GM21423 (cell line): ENCODE measurements around the gene SLC4A5.
A peak's percentile ranks its signal among the peaks of the same experiment; 100 is the strongest.

Experiments
- ATAC-seq: cut with Tn5 transposase; IDR thresholded peaks from one replicate; pipeline ENCODE4 v1.9.1; 2021; ENCODE audit warnings: mild to moderate bottlenecking, moderate library complexity; ENCODE audit not compliant: unreplicated experiment

The SLC4A5 gene

GRCh38 chr2:74343316-74343715 lies at the start of gene SLC4A5:
Gene SLC4A5, minus strand, starts transcription at chr2:74343416. Its CDS starts 28,393 bp downstream, at chr2:74315023.
- ATAC-seq: no peak

- no peak for ATAC-seq
These were observed 49.2 kb upstream of the SLC4A5 start for GRCh38 chr2:74392449-74392743.

GRCh38 chr2:74391580-74392448 lies 48.6 kb upstream of the SLC4A5 start:
- ATAC-seq: peak; percentile 66

GRCh38 chr2:74391209-74391579 lies 48.0 kb upstream of the SLC4A5 start:
- peak; percentile 13 for ATAC-seq

DNA sequence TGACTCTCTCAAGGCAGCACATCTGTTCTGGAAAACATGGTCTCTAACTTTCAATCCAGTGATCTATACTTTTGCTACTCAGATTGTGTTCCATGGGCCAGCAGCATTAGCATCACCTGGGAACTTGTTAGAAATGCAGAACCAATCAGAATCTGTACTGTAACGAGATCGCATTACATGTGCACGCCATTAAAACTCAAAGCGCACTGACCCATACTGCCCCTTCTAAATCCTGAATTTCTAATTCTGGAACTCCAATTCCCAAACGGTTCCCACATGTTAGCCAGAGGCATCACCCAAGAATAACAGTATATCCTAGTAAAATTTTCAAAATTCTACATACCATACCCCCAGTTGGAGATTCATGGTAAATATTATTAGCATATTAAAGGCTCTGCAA lies 47.4 kb upstream of the SLC4A5 start:
- no peak for ATAC-seq

GRCh38 chr2:74387346-74387745 lies 44.1 kb upstream of the SLC4A5 start:
- no peak for ATAC-seq

DNA sequence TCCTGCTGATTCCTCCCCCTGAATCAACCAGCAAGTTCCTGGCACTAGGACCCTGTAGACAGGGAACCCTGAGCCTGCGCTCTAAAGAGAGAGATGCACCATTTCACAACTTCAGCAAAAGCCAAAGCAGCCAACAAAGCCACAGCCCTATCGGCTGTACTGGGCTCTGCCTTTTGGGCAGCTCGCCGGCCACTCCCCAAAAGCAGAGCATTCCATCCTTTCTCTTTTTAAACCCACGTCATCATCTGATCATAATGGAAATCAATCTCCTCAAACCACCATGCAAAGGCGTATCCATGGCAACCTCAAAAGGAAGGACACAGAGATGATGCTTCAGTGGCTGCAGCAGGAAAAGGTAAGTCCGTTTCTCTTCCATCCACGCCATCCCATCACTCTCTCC lies 42.2 kb upstream of the SLC4A5 start:
- no peak for ATAC-seq

DNA sequence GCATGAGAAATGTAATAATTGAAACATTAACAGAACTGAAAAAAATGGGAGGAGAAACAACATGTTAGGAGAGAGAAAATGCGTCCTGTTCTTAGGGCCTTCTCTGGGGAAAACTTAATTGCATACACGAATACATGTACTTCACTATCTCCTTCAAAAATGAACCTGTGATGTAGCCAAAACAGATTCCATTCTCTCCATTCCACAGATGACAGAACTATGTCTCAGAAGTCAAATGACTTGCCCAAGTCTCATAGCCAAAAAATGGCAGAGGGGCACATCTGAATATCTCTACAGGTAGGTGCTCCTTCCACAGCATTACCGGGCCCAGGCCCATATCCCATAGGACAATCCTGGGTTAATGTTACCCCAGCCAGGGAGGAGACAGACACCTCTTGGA lies 40.8 kb upstream of the SLC4A5 start:
- ATAC-seq: no peak

DNA sequence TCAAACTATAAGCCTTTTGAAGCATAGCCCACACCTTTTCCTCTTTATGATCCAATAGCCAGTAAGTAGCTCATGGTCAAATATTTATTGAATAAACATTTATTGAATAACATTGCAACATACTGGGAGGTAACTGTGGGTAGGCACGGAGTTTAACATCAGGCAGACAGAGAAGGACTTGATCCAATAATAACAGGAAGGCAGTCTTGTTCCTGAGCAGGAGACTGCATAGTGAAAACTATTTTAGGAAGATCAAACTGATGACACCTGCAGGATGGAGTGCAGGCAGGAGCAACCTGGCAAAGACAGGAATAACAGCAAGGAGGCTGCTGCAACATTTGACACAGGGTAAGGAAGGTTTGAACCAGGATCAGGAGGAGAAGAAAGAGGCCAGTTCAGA lies 40.0 kb upstream of the SLC4A5 start:
- ATAC-seq: no peak

DNA sequence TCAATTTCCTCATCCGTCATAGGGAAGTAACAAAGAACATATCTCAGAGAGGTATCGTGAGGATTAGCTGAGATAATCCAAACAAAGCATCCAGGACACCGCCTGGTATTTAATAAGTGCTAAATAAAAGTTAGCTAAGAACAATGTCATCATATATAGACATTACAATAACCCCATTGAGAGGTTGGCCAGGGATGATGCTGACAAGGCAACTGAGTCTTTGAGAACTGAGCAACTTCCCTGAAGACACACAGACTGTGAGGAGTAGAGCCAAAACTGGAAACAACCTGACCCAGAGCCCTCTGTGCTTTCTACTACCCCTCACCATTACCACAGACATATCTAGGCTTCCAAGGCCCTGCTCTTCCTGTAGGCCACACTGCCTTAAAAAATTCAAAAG lies 38.5 kb upstream of the SLC4A5 start:
- no peak for ATAC-seq

DNA sequence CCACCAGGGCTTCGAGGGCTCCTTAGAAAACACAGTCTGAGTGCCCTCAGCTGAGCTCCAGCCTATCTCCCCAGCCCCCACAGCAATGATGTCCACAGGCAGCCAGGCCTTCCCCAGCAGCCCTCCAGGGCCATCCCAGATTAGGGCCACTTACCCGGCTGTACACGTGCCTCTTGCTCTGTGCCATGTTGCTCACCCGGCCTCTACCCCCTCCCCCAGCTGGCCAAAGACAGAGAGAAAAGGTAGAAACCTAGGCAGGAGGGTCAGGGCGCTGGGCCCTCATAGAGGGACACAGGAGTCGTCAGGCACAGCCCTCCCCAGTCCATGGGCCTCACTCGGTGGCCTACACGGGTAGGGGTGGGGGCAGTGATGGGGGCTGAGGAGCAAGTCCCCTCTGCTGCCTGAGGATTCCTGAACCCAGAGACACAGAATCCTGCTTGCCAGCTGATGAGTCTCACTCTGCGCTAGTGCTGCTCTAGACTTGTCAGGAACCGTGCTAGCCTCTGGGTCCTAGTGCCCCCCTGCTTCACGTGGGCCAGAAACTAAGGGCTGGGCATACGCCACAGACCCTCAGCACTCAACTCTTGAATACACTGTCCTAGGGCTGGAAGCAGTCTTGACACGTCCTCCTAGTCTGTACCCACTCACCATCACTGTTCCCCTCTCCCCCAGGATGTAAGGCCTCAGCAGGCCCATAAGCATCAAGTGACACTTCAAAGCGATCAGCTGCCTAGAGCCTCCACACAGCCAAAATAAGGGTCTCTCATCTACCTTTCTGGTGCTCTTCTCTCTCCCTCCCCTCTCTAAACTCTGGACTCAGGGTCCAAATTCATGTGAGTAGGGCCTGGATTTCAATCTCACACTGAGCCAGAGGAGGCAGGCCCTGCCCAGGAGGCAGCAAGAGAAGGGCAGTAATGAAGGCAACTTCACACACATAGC lies 36.9 kb upstream of the SLC4A5 start, which contains the start of gene DCTN1:
DCTN1 (minus strand) TSS at position 461 of the 939 bp plus-strand sequence; CDS start at position 187, 274 bp downstream.
- ATAC-seq: no peak

GRCh38 chr2:74378007-74378406 lies 34.8 kb upstream of the SLC4A5 start:
- no peak for ATAC-seq

- no peak for ATAC-seq
These were observed 32.6 kb upstream of the SLC4A5 start for GRCh38 chr2:74375838-74376237.

DNA sequence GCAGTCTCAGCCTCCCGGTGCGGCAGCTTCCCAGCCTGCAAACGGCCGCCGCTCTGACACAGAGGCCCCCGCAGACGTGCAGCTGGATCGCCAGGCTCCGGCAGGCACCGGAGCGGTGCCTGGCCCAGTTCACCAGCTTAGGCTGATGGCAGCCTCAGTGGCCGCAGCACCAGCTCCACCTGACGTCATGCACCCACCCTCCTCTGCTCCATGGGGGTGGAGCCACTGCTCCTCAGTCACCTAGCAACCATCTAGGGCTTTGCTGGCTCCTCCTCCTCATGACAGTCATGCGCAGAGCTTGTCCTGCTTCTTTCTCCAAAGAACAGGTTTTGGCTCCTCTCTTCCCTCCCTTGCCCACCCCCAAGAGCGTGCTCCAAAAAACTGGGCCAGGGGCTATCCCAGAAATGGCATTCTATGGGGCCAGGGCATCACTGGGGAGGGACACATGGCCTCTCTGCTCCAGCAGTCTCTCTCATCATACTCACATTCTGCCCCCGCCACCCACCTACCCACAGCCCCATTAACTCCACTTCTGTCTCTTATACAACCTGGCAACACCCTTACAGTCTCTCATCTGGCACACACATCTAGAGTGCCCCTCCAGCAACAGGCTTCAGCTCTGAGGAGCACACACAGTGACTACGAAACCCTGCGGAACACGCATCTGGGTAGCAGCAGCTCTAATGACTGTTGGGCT lies 31.4 kb upstream of the SLC4A5 start:
- no peak for ATAC-seq

DNA sequence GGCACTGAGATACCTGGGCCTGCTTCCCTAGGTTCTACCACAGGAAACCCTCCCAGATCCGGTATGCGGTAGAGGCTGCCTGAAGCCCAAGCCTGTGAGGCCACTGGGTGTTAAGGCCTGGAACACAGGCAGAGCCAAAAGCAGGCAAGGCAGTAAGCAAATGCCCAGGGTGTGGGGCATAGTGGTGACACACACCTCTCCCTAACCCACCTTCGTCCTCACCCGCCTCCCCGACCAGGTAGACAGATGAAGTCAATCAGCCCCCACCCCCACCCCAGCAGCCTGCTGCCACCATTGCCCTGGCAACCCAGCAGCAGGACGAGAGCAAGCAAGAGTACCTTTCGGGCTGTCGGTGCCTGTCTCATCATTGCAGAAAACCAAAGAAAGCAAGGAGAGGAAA lies 30.8 kb upstream of the SLC4A5 start:
- ATAC-seq: no peak

DNA sequence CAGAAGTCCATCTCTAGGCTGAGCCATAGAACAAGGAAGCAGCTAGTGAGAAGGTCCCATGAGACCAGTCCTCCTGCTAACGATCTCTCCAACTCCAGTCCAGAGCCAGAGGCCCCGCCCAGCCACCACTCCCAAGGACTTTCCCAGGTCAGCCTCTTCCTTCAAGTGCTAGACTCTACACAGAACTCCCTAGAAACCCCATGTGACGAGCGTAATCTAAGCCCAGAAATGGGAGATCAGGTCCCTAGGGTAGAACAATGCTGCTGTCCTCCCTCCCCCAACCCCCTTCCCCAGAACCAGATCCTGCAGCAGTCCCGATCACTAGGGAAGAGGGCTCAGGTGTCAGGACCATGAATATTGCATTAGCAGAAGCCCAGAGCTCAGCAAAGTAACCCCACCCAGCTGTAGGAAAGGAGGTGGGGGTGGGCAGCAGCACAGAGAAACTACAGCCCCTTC lies 30.0 kb upstream of the SLC4A5 start:
- ATAC-seq: no peak

DNA sequence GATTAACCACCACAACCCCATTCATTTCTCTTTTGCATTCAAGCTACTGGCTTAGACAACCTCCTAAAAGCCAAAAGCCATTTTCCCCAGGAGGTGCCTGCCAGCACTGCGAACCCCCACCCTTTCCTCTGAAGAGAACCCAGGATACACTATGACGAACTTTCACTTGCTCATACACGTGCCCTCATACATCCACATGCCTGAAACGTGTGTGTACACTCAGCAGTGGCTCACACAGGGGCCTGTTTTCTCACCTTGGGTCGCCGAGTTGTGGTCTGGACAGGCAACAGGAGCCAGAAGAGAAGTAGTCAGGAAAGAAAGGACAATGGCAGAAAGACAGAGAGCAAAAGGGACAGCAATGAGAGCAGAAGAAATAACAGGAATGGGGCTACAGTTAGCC lies 29.5 kb upstream of the SLC4A5 start:
- ATAC-seq: no peak

DNA sequence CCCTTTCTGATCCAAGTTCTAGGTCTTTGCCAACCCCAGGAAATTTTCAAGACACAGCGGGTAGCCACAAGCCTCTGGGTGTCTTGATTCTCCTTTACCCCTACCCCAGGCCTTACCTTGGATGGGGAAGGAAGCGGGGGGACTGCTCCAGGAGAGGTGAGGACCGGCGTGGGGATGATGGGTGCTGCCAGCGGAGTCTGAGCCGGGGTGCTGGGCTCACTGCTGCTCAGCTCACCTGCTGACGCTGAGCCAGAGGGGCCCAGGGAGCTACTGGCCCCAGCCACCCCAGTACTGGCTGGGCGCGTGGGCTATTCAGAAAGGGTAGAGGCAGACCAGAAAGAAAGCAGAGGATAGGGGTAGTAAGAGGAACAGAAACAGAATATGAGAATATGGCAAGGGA lies 28.2 kb upstream of the SLC4A5 start:
- no peak for ATAC-seq

GRCh38 chr2:74369976-74370375 lies 26.8 kb upstream of the SLC4A5 start:
- no peak for ATAC-seq

- ATAC-seq: no peak
These were observed 25.3 kb upstream of the SLC4A5 start for GRCh38 chr2:74368499-74368898.

DNA sequence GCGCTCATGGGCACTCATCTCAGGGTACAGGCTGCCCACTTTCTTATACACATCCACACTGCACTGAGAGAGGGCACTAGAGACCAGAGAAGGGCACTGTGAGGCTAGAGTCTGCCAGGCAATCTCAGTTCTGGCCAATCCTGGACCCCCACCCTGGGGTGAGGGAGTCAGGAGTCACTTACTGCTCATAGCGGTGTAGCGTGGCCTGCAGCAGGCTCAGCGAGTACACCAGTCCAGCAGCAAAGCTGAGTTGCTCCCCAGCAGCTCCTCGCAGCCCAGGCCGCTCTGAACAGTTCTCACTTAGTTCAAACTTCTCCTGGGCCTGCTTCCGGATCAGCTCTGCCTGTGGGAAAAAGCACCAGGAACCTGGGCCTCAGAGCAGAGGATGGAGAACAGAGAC lies 24.6 kb upstream of the SLC4A5 start:
- no peak for ATAC-seq
